NCI-H82 treated with DMSO at 0.1 percent for 48 hours (cell line): ENCODE results near the gene DPPA2.

Source experiments
- DNase-seq: peaks from one replicate; lab custom pipeline; 2025; ENCODE audit not compliant: unreplicated experiment; lab: John Stamatoyannopoulos, UW

The DPPA2 gene

GRCh38 chr3:109325657-109326056 is 9.3 kb upstream of the DPPA2 start:
- DNase-seq: no peak

- no peak for DNase-seq
Measured at GRCh38 chr3:109325109-109325508, 8.8 kb upstream of the DPPA2 start.

- no peak for DNase-seq
Measured at GRCh38 chr3:109313061-109313460, 3.3 kb downstream of the DPPA2 start.

- no peak for DNase-seq
Measured at GRCh38 chr3:109297496-109297895, 18.8 kb downstream of the DPPA2 start.

- DNase-seq: no peak
Measured at GRCh38 chr3:109284071-109284470, 32.2 kb downstream of the DPPA2 start.

- no peak for DNase-seq
Measured at GRCh38 chr3:109278546-109278945, 37.8 kb downstream of the DPPA2 start.

- no peak for DNase-seq
Measured at GRCh38 chr3:109278141-109278540, 38.2 kb downstream of the DPPA2 start.

- DNase-seq: peak; percentile 47
Measured at GRCh38 chr3:109275702-109276293, 40.5 kb downstream of the DPPA2 start.

GRCh38 chr3:109270779-109271178 is 45.5 kb downstream of the DPPA2 start:
- no peak for DNase-seq

GRCh38 chr3:109269577-109270275 is 46.6 kb downstream of the DPPA2 start:
- no peak for DNase-seq

- DNase-seq: no peak
Measured at GRCh38 chr3:109268181-109268580, 48.1 kb downstream of the DPPA2 start.

- no peak for DNase-seq
Measured at GRCh38 chr3:109265295-109265694, 51.0 kb downstream of the DPPA2 start.

GRCh38 chr3:109257269-109257668 is 59.0 kb downstream of the DPPA2 start:
- no peak for DNase-seq

GRCh38 chr3:109254770-109255169 is 61.5 kb downstream of the DPPA2 start:
- no peak for DNase-seq

- DNase-seq: no peak
Measured at GRCh38 chr3:109252641-109253040, 63.7 kb downstream of the DPPA2 start.
